OCI-LY3 (cell line): ENCODE data around the gene GPR160.

Experiments used
- H2AFZ ChIP-seq: fragments of 200-600, 300-600 bp; shearing (Covaris generic); 2 replicates; pipeline ENCODE4 v1.6.0; 2014; ENCODE audit warnings: antibody characterized with exemption, low read depth, low read length
- H3K27ac ChIP-seq: fragments of 200-600, 300-600 bp; sonication (generic); 2 replicates; pipeline ENCODE4 v1.5.1; 2014; ENCODE audit warnings: mild to moderate bottlenecking, low read length, moderate library complexity, mixed read lengths
- H3K27me3 ChIP-seq: fragments of 200-600, 300-600 bp; sonication (generic); 2 replicates; pipeline ENCODE4 v1.6.1; 2014; ENCODE audit warnings: low read depth, low read length, mixed read lengths
- H3K36me3 ChIP-seq: fragments of 200-600, 300-600 bp; sonication (generic); replicated peaks from 2 replicates; pipeline ENCODE3; 2014; ENCODE audit warnings: low read depth, low read length, mixed read lengths
- H3K4me1 ChIP-seq: fragments of 300-600, 200-600 bp; sonication (generic); 2 replicates; pipeline ENCODE4 v1.6.1; 2014; ENCODE audit warnings: low read length, mixed read lengths
- H3K4me2 ChIP-seq: fragments of 200-600, 300-600 bp; sonication (generic); 2 replicates; pipeline ENCODE4 v1.6.1; 2014; ENCODE audit warnings: low read length, mixed read lengths
- H3K4me3 ChIP-seq: fragments of 300-600, 200-600 bp; sonication (generic); 2 replicates; pipeline ENCODE4 v1.5.1; 2014; ENCODE audit warnings: antibody characterized with exemption, mild to moderate bottlenecking, low read length, moderate library complexity
- H3K79me2 ChIP-seq: fragments of 300-600, 200-600 bp; shearing (Covaris generic); 2 replicates; pipeline ENCODE4 v1.6.1; 2014; ENCODE audit warnings: mild to moderate bottlenecking, low read length, mixed read lengths
- H3K9ac ChIP-seq: fragments of 300-600, 200-600 bp; shearing (Covaris generic); 2 replicates; pipeline ENCODE4 v1.6.0; 2014; ENCODE audit warnings: mild to moderate bottlenecking, low read length, moderate library complexity
- H3K9me3 ChIP-seq: fragments of 200-600, 300-600 bp; shearing (Covaris generic); 2 replicates; pipeline ENCODE4 v1.6.1; 2014; ENCODE audit warnings: low read length, mixed read lengths; ENCODE audit not compliant: insufficient read depth
- H4K20me1 ChIP-seq: fragments of 200-600, 300-600 bp; sonication (generic); 2 replicates; pipeline ENCODE4 v1.6.1; 2016; ENCODE audit warnings: low read length, mixed read lengths; ENCODE audit not compliant: insufficient read depth
- CTCF ChIP-seq: fragments of 200-600, 300-600 bp; sonication (generic); IDR thresholded peaks from 2 replicates; pipeline ENCODE4 v1.5.1; 2014; ENCODE audit warnings: antibody characterized with exemption, low read length, low read depth
- EZH2phosphoT487 ChIP-seq: fragments of 200-600 bp; shearing (Covaris generic); IDR thresholded peaks from 2 replicates; pipeline ENCODE4 v1.6.1; 2018; ENCODE audit warnings: antibody characterized with exemption, mixed run types, low read depth

GPR160 gene

GRCh38 chr3:170058127-170058526 lies 20.3 kb downstream of the GPR160 start:
- Histone ChIP-seq H3K27me3 (peaks cover 70% of the 10 kb centered on the region), H3K4me2 (peak overlapping the region; percentile 57), H3K9me3 (no peaks in the 10 kb centered on the region), H3K9ac (no peak overlapping the region), H3K4me1 (peaks cover 41% of the 10 kb centered on the region), H3K27ac (no peak overlapping the region), H4K20me1 (peaks cover 24% of the 10 kb centered on the region; the same call in 1 of the 2 replicates), H3K79me2 (no peaks in the 10 kb centered on the region), H3K4me3 (peak overlapping the region; percentile 2; the same call in 1 of the 2 replicates), H2AFZ (no peak overlapping the region), H3K36me3 (no peaks in the 10 kb centered on the region)
- no peak for TF ChIP-seq EZH2phosphoT487

DNA sequence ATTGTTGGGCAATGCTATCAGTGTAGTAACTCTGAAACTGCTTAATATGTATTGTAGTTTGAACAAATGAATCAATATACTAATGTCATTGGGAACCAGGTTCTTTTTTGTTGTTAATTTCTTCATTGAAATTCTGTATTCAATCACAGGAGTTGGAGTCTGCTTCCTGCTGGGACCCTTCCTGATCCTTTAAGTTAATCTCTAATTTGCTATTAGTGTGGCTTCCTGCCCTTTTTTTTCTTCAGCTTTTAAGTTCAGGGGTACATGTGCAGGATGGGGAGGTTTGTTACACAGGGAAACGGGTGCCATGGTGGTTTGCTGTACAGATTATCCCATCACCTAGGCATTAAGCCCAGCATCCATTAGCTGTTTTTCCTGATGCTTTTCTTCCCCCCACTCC lies 21.7 kb downstream of the GPR160 start:
- Histone ChIP-seq H3K79me2 (no peaks in the 10 kb centered on the region), H4K20me1 (peaks cover 24% of the 10 kb centered on the region; the same call in 1 of the 2 replicates), H3K4me1 (peaks cover 44% of the 10 kb centered on the region), H3K9me3 (no peaks in the 10 kb centered on the region), H3K9ac (no peak overlapping the region), H3K27me3 (peaks cover 67% of the 10 kb centered on the region), H2AFZ (no peak overlapping the region), H3K27ac (no peak overlapping the region), H3K4me3 (no peak overlapping the region), H3K4me2 (no peak overlapping the region), H3K36me3 (no peaks in the 10 kb centered on the region)
- TF ChIP-seq CTCF: no peak
- TF ChIP-seq EZH2phosphoT487: no peak

DNA sequence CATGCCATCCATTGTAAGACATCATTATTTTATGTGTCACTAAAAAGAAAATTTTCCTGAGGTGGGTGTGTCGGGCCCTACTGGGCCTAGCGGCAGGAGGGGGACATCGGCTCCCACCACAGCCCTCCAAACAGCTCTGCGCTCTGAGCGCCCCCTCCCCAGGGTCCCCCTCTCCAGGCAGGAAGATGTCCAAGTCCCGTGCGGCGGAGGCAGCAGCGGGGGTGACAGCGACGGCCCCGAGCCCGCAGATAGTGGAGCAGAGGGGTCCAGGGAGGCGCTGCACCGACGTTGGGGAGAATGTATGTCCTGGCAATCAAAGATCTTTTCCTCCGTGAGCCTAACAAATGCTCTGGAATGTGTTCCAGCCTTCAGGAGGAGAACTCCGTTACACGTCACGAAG lies 24.3 kb downstream of the GPR160 start:
- Histone ChIP-seq H3K27ac (no peak overlapping the region), H3K27me3 (peaks cover 61% of the 10 kb centered on the region), H3K4me2 (no peak overlapping the region), H3K9ac (no peak overlapping the region), H2AFZ (no peak overlapping the region), H3K79me2 (no peaks in the 10 kb centered on the region), H3K4me3 (no peak overlapping the region), H4K20me1 (peaks cover 13% of the 10 kb centered on the region; the same call in 1 of the 2 replicates), H3K9me3 (no peaks in the 10 kb centered on the region), H3K36me3 (no peaks in the 10 kb centered on the region), H3K4me1 (peaks cover 18% of the 10 kb centered on the region)
- TF ChIP-seq CTCF (no peak), EZH2phosphoT487 (no peak)

GRCh38 chr3:170062769-170063168 lies 25.0 kb downstream of the GPR160 start:
- Histone ChIP-seq H2AFZ (no peak overlapping the region), H3K27ac (no peak overlapping the region), H3K79me2 (no peaks in the 10 kb centered on the region), H4K20me1 (0 out of 2 replicates have a peak, but pooled peaks cover 6% of the 10 kb centered on the region), H3K4me1 (peaks cover 11% of the 10 kb centered on the region), H3K9me3 (no peaks in the 10 kb centered on the region), H3K27me3 (peaks cover 57% of the 10 kb centered on the region), H3K9ac (no peak overlapping the region), H3K36me3 (no peaks in the 10 kb centered on the region), H3K4me2 (no peak overlapping the region), H3K4me3 (no peak overlapping the region)
- TF ChIP-seq CTCF (peak; percentile 34), EZH2phosphoT487 (no peak)
